ENCODE measurements around the gene CDK4.

- TF ChIP-seq CTCF (optimal IDR thresholded peaks at IDR 0.05 in 1 of 3, IDR thresholded peaks at IDR 0.05 in 1 of 3, conservative IDR thresholded peaks at IDR 0.05 in 1 of 3; ENCODE audit: extremely low read depth in 1 of 3, insufficient read depth in 2 of 3, low read length in 3 of 3): peak in 1 of 3 experiments; percentile 23
- TF ChIP-seq EZH2 (IDR thresholded peaks at IDR 0.05; ENCODE audit: low read length): no peak
These were observed 23.6 kb upstream of the CDK4 start for GRCh38 chr12:57775563-57776246.
